ENCODE data around the gene DCLK1. TPM values are rescaled to one million over a fixed set of nuclear protein-coding genes. Genes with fewer than 3 reads are reported as not detected.

DCLK1 gene
- total RNA-seq, 1 donor from 2014 or later: 36.1 TPM

- TF ChIP-seq POLR2AphosphoS5 (IDR thresholded peaks at IDR 0.05; ENCODE audit: insufficient read depth in 1 of 2, low read depth in 1 of 2) (no peak), POLR2A (IDR thresholded peaks at IDR 0.05) (no peak)
- TF ChIP-seq, protein P1, sequence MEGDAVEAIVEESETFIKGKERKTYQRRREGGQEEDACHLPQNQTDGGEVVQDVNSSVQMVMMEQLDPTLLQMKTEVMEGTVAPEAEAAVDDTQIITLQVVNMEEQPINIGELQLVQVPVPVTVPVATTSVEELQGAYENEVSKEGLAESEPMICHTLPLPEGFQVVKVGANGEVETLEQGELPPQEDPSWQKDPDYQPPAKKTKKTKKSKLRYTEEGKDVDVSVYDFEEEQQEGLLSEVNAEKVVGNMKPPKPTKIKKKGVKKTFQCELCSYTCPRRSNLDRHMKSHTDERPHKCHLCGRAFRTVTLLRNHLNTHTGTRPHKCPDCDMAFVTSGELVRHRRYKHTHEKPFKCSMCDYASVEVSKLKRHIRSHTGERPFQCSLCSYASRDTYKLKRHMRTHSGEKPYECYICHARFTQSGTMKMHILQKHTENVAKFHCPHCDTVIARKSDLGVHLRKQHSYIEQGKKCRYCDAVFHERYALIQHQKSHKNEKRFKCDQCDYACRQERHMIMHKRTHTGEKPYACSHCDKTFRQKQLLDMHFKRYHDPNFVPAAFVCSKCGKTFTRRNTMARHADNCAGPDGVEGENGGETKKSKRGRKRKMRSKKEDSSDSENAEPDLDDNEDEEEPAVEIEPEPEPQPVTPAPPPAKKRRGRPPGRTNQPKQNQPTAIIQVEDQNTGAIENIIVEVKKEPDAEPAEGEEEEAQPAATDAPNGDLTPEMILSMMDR (IDR thresholded peaks at IDR 0.05): no peak
- no peak overlapping the region for H3K4me3 ChIP-seq
These were observed 224.5 kb downstream of the DCLK1 start for GRCh38 chr13:35906636-35907035.

DNA sequence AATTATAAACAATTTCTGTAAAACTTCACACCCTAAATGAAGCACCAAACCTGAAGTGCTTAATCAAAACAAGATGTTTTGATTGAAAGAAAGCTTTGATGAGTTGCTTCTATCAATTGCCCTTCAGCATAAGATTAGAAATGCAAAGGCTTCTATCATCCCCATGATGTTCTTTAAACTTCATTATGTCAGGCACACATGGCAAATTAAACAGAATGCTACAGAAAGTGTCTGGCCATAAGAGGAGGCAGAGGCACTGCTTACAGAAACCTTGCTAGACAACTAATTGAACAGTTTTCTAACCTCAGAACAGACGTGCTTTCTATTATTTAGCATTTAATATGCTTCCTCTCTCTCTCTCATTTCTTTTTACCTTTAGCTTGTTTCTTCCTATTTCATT is 228.1 kb downstream of the DCLK1 start:
- intact Hi-C loops (cut with DNase I): no loop called here
- Histone ChIP-seq H3K27me3 (no peaks in the 10 kb centered on the region), H3K9me3 (no peaks in the 10 kb centered on the region), H3K27ac (no peak overlapping the region), H3K4me3 (no peak overlapping the region), H3K4me1 (no peaks in the 10 kb centered on the region), H3K36me3 (no peaks in the 10 kb centered on the region)
- TF ChIP-seq, protein P1 (IDR thresholded peaks at IDR 0.05): no peak
- no peak for TF ChIP-seq POLR2AphosphoS5 (IDR thresholded peaks at IDR 0.05; ENCODE audit: insufficient read depth in 1 of 2, low read depth in 1 of 2)
- no peak for TF ChIP-seq POLR2A (IDR thresholded peaks at IDR 0.05)
- no peak for DNase-seq (ENCODE audit: extremely low spot score in 2 of 2)

More at GRCh38 chr13:35906636-35907035, 224.5 kb downstream of the DCLK1 start:
- no peaks in the 10 kb centered on the region for H3K27me3 ChIP-seq
- H3K36me3 ChIP-seq: no peaks in the 10 kb centered on the region
- no peak overlapping the region for H3K27ac ChIP-seq
- no peak for DNase-seq (ENCODE audit: extremely low spot score in 2 of 2)
- H3K9me3 ChIP-seq: no peaks in the 10 kb centered on the region
- intact Hi-C loops (cut with DNase I): no loop called here
- H3K4me1 ChIP-seq: no peaks in the 10 kb centered on the region

DNA sequence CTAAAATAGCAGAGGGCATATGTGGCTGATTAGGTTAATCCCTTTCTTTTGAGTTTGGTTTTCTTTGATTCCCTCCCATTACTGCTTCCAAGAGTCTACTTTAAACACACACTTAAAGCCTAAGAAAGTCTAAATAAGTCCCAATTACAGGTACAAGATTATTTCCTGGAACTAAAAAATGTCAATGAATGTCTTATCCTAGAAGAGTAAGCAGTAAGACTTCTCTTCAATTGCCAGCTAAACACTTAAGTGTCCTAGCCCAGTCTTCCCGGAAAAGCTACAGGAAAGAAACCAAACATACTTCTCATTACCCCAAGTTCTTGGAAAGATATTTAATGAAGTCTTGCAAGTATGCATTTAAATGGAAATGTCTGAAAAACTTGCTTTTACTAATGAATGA is 233.1 kb downstream of the DCLK1 start:
- no peaks in the 10 kb centered on the region for H3K9me3 ChIP-seq

GRCh38 chr13:35894636-35895035 is 236.5 kb downstream of the DCLK1 start:
- Histone ChIP-seq H3K27me3 (no peaks in the 10 kb centered on the region), H3K36me3 (no peaks in the 10 kb centered on the region), H3K4me1 (no peaks in the 10 kb centered on the region), H3K9me3 (no peaks in the 10 kb centered on the region), H3K27ac (no peak overlapping the region), H3K4me3 (no peak overlapping the region)
- no peak for DNase-seq (ENCODE audit: extremely low spot score in 2 of 2)
- intact Hi-C loops (cut with DNase I): no loop called here
- TF ChIP-seq POLR2A (IDR thresholded peaks at IDR 0.05) (no peak), POLR2AphosphoS5 (IDR thresholded peaks at IDR 0.05; ENCODE audit: insufficient read depth in 1 of 2, low read depth in 1 of 2) (no peak)
- TF ChIP-seq, protein P1 (IDR thresholded peaks at IDR 0.05): no peak

More for the DNA sequence above, 233.1 kb downstream of the DCLK1 start:
- no peak overlapping the region for H3K27ac ChIP-seq
- H3K36me3 ChIP-seq: no peaks in the 10 kb centered on the region
- no peak for DNase-seq (ENCODE audit: extremely low spot score in 2 of 2)
- no peak overlapping the region for H3K4me3 ChIP-seq
- H3K27me3 ChIP-seq: no peaks in the 10 kb centered on the region
- no peaks in the 10 kb centered on the region for H3K4me1 ChIP-seq
- intact Hi-C loops (cut with DNase I): no loop called here
- no peak for TF ChIP-seq POLR2AphosphoS5 (IDR thresholded peaks at IDR 0.05; ENCODE audit: insufficient read depth in 1 of 2, low read depth in 1 of 2)
- TF ChIP-seq, protein P1 (IDR thresholded peaks at IDR 0.05): no peak
- TF ChIP-seq POLR2A (IDR thresholded peaks at IDR 0.05): no peak

DNA sequence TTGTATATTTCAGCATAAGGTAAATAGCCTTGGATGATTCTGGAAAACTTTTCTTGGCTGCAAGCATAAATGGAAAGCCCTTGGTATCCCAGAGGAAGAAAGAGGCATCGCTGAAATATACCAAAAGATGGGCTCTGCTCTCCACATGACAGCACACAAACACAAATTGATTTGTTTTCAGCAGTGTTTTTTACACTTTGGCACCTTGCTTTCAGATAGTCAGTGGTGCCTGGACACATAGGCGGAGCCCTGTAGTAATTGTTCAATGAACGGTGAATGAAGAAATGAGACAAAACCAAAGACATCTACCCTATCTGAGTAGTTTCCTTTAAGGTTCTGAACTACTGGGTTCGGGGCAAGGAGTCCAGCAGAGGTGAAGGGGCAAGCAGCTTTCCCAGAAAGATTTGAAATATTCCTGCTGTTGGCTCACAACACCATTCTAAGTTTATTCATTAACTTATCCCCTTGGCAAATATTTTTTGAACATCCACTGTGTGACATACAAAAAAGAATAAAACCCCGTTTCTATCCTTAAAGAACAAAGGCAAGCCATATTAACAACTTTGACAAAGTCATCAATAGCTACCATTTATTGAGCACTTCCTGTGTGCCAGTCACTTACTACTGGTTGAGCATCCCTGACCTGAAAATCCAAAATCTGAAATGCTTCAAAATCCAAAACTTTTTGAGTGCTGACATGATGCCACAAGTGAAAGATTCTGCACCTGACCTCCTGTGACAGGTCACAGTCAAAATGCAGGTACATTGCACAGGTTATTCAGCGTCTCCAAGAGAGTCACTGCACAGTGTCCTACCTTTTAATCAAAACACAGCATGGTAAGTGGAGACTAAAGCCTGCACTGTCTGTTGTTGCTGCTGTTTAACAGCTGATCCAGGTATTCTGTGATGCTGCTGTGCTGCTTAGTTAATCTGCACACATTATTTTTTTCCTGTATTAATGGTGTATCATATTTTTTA is 238.1 kb downstream of the DCLK1 start:
- TF ChIP-seq POLR2A (IDR thresholded peaks at IDR 0.05) (no peak), POLR2AphosphoS5 (IDR thresholded peaks at IDR 0.05; ENCODE audit: insufficient read depth in 1 of 2, low read depth in 1 of 2) (no peak)
- TF ChIP-seq, protein P1 (IDR thresholded peaks at IDR 0.05): no peak
- no peaks in the 10 kb centered on the region for H3K27me3 ChIP-seq
- H3K27ac ChIP-seq: no peak overlapping the region
- no peaks in the 10 kb centered on the region for H3K9me3 ChIP-seq
- H3K36me3 ChIP-seq: no peaks in the 10 kb centered on the region
- no peaks in the 10 kb centered on the region for H3K4me1 ChIP-seq
- H3K4me3 ChIP-seq: no peak overlapping the region
- no peak for DNase-seq (ENCODE audit: extremely low spot score in 2 of 2)
- intact Hi-C loops (cut with DNase I): no loop called here

Measured in vagina (tissue), 2 donors.